ENCODE results near the gene COP1.
"Not testable (repeated sequence)": the region's sequence is repeated elsewhere in the genome, so short reads cannot be mapped to it uniquely, and the experiment has no call there.

COP1 gene

GRCh38 chr1:176206961-176207902 is at the start of gene COP1:
COP1 (minus strand) TSS chr1:176207286; CDS start chr1:176206978, 308 bp downstream.
- peak; percentile 95 for DNase-seq

GRCh38 chr1:176252191-176252590 is 45.1 kb upstream of the COP1 start:
- DNase-seq: no peak

GRCh38 chr1:176244851-176245250 is 37.8 kb upstream of the COP1 start:
- no peak for DNase-seq

- DNase-seq: no peak
Measured at GRCh38 chr1:176243746-176244145, 36.7 kb upstream of the COP1 start.

- DNase-seq: no peak
Measured at GRCh38 chr1:176241385-176242015, 34.4 kb upstream of the COP1 start.

- not testable (repeated sequence) for DNase-seq
Measured at GRCh38 chr1:176233657-176234056, 26.6 kb upstream of the COP1 start.

GRCh38 chr1:176227579-176227978 is 20.5 kb upstream of the COP1 start:
- DNase-seq: no peak

- no peak for DNase-seq
Measured at GRCh38 chr1:176225911-176226310, 18.8 kb upstream of the COP1 start.

- no peak for DNase-seq
Measured at GRCh38 chr1:176225479-176225875, 18.4 kb upstream of the COP1 start.

- no peak for DNase-seq
Measured at GRCh38 chr1:176222196-176222595, 15.1 kb upstream of the COP1 start.

- DNase-seq: no peak
Measured at GRCh38 chr1:176220100-176220689, 13.1 kb upstream of the COP1 start.

- no peak for DNase-seq
Measured at GRCh38 chr1:176217461-176218099, 10.5 kb upstream of the COP1 start.

- DNase-seq: no peak
Measured at GRCh38 chr1:176216031-176216430, 8.9 kb upstream of the COP1 start.

- no peak for DNase-seq
Measured at GRCh38 chr1:176211396-176212165, 4.5 kb upstream of the COP1 start.

- no peak for DNase-seq
Measured at GRCh38 chr1:176208034-176208433, 948 bp upstream of the COP1 start.

- peak; percentile 5 for DNase-seq
Measured at GRCh38 chr1:176206006-176206960, 803 bp downstream of the COP1 start.

- DNase-seq: no peak
Measured at GRCh38 chr1:176205332-176205914, 1.7 kb downstream of the COP1 start.

- not testable (repeated sequence) for DNase-seq
Measured at GRCh38 chr1:176204655-176205054, 2.4 kb downstream of the COP1 start.

- no peak for DNase-seq
Measured at GRCh38 chr1:176203735-176204134, 3.4 kb downstream of the COP1 start.

GRCh38 chr1:176201568-176201967 is 5.5 kb downstream of the COP1 start:
- no peak for DNase-seq

- no peak for DNase-seq
Measured at GRCh38 chr1:176199707-176200106, 7.4 kb downstream of the COP1 start.

All from COR-L47 (cell line).